ENCODE data around the gene KIT.
"Not testable (repeated sequence)": the region's sequence is repeated elsewhere in the genome, so short reads cannot be mapped to it uniquely, and the experiment has no call there.

Gene KIT
- total RNA-seq: 0 to 0.89 (median 0.06) reads per million in 18 experiments

- no peak for DNase-seq
Measured at GRCh38 chr4:54657551-54658251, at the start of gene KIT. TSS of gene KIT (plus strand) at chr4:54657957. CDS start at chr4:54658015, 58 bp downstream.

- no peak for DNase-seq
Measured at GRCh38 chr4:54609310-54609709, 48.4 kb upstream of the KIT start.

GRCh38 chr4:54614149-54614548 is 43.6 kb upstream of the KIT start:
- DNase-seq: no peak

- no peak for DNase-seq
Measured at GRCh38 chr4:54620773-54621172, 37.0 kb upstream of the KIT start.

GRCh38 chr4:54625391-54625790 is 32.4 kb upstream of the KIT start:
- DNase-seq: no peak

- no peak for DNase-seq
Measured at GRCh38 chr4:54626113-54626512, 31.6 kb upstream of the KIT start.

- no peak for DNase-seq
Measured at GRCh38 chr4:54632537-54632936, 25.2 kb upstream of the KIT start.

- DNase-seq: not testable (repeated sequence)
Measured at GRCh38 chr4:54633102-54633740, 24.5 kb upstream of the KIT start.

- no peak for DNase-seq
Measured at GRCh38 chr4:54635318-54635717, 22.4 kb upstream of the KIT start.

- no peak for DNase-seq
Measured at GRCh38 chr4:54637325-54637724, 20.4 kb upstream of the KIT start.

GRCh38 chr4:54641101-54641500 is 16.7 kb upstream of the KIT start:
- not testable (repeated sequence) for DNase-seq

GRCh38 chr4:54643172-54643571 is 14.6 kb upstream of the KIT start:
- no peak for DNase-seq

GRCh38 chr4:54643958-54644751 is 13.6 kb upstream of the KIT start:
- no peak for DNase-seq

- DNase-seq: no peak
Measured at GRCh38 chr4:54645830-54646229, 11.9 kb upstream of the KIT start.

- no peak for DNase-seq
Measured at GRCh38 chr4:54647070-54647469, 10.7 kb upstream of the KIT start.

GRCh38 chr4:54651050-54651449 is 6.7 kb upstream of the KIT start:
- no peak for DNase-seq

GRCh38 chr4:54654753-54655152 is 3.0 kb upstream of the KIT start:
- no peak for DNase-seq

- no peak for DNase-seq
Measured at GRCh38 chr4:54657185-54657550, 589 bp upstream of the KIT start.

GRCh38 chr4:54658252-54659093 is 716 bp downstream of the KIT start:
- peak; percentile 25 to 46 for DNase-seq

GRCh38 chr4:54659313-54659712 is 1.6 kb downstream of the KIT start:
- DNase-seq: no peak

- DNase-seq: no peak
Measured at GRCh38 chr4:54659749-54660535, 2.2 kb downstream of the KIT start.

- no peak for DNase-seq
Measured at GRCh38 chr4:54660591-54660990, 2.8 kb downstream of the KIT start.
